Esophagus mucosa (tissue), 1 donor: Measurements from ENCODE around the gene ENKD1. TPM values are rescaled to one million over a fixed set of nuclear protein-coding genes. Genes with fewer than 3 reads are reported as not detected.

Experiments used
- ATAC-seq: fragments of 200-7000 bp; cut with Tn5 transposase; one replicate; pipeline ENCODE4 v1.9.1; 2020
- total RNA-seq: library from RNA; stranded (reverse); gene quantifications from one replicate; pipeline ENCODE4 v1.2.4, GENCODE V29; 2023
- donor health status: DM: yes; HTN: yes; CAD: no.

Gene ENKD1
- total RNA-seq, 1 donor from 2014 or later: 3.8 TPM

DNA sequence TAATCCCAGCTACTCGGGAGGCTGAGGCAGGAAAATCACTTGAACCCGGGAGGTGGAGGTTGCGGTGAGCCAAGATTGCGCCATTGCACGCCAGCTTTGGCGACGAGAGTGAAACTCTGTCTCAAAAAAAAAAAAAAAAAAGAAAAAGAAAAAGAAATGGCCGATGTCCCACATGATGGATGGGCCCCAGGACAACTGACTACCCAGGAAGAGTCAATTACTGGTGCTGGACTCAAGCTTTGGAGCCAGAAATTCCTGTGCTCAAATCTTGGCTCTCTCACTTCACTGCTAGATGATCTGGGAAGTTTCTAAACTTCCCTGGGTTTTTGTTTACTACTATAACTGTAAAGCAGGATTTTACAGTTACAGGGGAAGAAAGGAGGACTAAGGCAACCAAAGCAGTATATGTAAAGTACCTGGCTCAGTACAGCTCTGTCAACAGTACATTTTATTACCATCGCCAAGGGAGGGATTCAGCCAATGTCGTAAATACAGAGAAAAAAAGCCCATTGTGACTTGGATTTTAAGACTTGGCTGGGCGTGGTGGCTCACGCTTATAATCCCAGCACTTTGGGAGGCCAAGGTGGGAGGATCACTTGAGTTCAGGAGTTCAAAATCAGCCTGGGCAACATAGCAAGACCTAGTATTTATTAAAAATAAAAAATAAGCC is 11.9 kb upstream of the ENKD1 start:
- no peak for ATAC-seq

DNA sequence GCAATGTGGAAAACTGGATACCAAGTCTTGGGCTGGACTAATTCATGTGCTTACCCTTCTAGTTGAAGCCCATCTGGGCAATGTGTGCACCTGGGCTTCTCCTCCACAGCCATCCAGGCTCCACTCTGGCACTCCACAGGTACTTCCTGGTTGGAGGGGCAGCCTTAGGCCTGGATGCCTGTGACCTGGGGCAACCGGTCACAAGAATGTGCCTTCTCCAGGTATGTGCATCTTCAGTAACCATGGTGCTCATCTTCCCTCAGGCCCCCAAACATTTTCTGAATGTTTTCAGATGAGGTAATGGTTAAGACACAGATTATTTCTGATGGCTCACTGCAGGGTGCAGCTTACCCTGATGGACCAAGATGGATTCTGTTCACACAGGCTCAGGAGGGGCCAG is 11.2 kb upstream of the ENKD1 start:
- ATAC-seq: no peak

DNA sequence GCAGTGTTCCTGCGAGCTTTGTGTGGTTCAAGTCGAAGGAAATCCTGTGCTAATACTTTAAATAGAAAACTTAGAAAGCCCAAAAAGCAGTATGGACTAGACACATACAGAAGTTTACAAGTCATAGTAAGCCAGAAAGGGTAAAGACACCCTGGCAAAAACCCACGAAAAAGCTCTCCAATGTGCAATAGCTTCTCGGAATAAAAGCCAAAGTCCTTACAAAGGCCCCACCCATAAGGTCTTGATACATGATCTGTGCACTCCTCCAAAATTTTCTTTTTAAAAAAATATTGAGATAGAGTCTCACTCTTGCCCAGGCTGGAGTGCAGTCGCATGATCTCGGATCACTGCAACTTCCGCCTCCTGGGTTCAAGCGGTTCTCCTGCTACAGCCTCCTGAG is 10.4 kb upstream of the ENKD1 start:
- ATAC-seq: no peak

DNA sequence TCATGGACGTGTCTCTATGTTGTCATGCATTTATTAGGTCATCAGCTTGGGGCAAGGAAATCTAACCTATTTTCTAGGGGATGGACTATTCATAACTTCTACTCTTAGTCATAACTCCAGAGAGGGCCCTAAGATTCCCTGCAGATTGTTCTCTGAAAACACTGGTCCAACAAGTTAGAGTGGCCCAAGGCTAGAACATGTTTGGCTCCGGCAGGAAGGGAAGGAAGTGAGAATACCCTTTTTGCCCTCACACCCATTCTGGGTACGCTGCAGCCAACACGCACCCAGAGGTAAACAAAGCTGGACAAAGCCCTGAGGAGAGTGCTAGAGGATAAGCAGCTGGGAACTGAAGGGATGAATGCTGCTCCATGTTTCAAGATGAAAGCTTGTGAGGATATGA is 10.0 kb upstream of the ENKD1 start:
- ATAC-seq: peak; percentile 73

DNA sequence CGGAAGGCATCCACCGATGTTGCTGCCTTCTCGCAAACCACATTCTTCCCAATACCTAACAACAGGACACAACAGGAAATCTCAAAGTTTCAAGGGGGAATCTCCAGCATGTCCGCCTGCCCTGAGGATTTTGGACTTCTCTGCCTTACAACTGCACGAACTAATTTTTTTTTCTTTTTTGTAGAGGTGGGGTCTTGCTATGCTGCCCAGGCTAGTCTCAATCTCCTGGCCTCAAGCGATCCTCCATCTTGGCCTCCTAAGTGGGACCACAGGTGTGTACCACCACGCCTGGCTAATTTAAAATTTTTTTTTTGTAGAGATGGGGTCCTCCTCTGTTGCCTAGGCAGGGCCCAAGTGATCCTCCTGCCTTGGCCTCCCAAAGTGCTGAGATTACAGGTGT is 9.4 kb upstream of the ENKD1 start:
- no peak for ATAC-seq

DNA sequence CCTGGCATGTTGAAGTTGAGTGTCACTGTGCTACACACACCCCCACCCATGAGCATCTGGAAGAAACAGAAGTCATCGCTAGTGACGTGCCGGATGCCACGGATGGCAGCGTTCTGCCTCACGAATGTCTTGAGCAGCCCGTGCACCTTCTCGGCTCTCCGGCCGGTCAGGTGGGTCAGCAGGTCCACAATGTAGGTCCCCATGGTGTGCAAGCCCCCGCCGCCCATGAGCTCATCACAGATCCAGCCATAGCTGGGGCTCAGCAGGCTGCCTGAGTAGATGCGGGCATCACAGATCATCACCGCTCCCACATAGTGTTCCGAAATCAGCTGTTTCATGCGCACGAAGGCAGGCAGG is 9.0 kb upstream of the ENKD1 start:
- ATAC-seq: no peak

DNA sequence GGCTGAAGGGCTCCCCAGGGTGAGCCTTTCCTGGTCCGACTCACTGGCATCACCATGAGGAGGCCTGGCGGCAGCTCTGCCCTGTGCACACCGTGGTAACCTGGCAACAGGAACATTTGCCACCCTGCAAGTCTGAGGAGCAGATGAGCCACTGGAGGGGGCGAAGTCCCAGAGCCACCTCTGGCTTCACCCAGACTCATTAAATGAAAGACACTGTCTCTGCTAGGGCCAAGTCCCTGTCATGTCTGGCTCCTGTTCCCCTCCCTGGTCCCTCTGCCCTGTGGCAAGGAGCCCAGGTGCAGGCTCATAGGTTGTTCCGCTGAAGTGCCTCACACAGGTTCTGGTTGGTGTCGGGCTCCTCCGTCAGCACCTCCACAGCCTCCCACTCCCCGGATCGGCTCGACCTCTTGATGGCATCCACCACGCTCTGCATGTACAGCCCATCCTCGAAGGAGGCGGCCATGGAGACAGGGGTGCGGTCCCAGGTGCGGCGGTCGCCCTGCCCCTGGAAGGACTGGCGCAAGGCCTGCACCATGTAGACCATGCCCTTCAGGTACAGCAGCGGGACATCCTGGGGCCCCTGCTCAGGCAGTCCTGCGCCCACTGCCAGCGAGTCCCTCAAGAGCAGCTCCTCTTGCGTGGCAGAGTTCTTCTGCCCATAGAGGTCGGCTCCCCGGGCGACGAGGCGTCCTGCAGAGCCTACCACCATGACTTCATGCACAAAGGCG is 8.5 kb upstream of the ENKD1 start:
- ATAC-seq: peak; percentile 25

DNA sequence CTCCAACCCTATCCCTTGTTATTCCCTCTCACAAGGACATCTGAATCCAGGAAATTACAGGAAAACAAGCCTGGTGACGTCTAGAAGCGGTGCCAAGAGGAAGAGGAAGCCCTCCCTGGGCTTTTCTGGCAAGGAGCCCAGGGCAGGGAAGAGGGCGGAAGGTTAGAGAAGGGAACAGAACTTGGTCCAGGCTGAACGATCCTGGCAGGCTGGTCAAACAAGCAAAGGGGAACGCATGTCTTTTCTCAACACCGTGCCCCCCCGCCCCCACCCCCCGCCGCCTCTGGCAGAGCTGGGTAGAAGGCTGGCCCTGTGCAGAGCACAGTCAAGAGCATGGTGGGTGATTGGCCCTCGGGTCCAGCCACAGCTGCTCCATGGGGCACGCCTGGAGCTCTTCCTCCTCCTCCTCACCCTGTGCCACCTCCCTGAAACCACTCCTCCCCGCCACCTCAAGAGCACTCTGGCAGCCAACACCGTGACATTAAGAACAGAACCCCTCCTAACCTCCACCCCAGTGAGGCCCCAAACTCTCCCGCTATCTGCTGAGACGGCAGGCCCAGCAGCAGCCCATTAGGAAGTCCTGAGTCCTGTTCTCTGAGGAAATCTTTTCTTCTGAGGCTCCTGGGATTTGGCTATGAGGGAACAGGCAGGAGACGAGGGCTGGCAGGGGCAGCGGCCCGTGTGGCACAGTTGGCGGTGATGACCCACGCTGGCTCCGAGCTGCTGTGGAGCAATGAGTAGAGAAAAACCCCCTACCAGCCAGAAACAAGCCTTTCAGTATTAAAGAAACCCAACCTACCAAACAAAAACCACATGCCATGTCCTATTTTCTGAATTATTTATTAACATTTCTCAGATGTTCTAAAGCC is 7.4 kb upstream of the ENKD1 start:
- ATAC-seq: peak; percentile 43

DNA sequence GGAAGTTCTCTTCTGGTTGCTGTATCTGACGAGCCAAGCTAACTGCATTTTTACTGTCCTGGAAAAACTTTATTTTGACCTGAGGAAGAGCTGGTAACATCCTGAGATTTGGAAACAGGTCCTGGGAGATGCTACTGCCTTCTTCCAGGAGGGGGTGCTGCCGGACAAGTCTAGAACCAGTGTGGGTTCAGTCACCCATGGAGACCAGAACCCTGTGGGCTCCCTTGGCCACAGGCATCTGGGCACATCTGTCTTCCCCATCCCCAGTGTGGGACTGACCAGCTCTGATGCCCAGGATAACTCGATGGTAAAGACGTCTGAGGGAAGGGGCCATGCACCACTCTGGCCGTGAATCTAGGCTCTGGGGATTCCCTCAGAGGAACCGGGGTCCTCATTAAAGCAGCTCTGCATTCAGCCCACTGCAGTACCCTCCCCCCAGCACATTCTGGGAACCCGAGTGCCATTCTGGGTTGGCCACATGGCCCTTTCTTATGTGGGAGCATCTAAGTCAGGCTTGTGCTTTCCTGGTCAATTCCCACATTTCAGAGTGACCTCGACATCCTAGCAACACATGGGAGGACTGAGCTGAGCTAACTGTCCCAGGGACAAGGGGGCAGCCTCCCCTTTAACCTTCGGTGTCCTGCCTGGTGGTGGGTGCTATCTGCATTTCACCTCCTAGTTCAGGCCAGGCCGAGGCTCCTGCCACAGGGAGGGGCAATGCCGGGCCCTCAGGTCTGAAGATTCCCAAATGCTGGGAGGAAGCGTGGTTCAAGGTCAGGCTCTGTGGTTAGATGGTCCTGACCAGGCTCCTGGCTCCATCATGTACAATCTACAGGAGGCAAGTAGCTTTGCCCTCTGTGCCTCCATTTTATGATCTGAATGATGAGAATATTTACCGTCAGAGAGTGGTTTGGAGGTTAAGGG is 6.5 kb upstream of the ENKD1 start:
- peak; percentile 28 for ATAC-seq

DNA sequence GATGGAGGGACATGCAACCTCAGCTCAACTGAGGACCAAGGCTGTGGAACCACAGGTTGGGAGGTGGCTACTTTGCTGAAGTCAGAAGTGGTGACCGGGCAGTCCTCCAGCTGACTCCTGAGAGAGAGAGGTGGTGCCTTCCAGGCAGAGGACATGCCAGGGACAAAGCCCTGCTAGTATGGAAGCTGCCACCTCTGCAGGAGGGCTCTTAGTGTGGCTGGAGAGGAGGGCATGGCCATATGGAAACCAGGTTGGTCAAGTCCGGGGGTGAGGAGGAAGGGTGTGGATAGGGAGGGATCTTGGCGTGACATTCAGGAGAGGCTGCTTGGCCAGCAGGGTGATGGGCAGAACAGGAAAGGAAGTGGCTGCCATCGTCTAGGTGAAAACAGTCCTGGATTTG is 5.8 kb upstream of the ENKD1 start:
- ATAC-seq: no peak

DNA sequence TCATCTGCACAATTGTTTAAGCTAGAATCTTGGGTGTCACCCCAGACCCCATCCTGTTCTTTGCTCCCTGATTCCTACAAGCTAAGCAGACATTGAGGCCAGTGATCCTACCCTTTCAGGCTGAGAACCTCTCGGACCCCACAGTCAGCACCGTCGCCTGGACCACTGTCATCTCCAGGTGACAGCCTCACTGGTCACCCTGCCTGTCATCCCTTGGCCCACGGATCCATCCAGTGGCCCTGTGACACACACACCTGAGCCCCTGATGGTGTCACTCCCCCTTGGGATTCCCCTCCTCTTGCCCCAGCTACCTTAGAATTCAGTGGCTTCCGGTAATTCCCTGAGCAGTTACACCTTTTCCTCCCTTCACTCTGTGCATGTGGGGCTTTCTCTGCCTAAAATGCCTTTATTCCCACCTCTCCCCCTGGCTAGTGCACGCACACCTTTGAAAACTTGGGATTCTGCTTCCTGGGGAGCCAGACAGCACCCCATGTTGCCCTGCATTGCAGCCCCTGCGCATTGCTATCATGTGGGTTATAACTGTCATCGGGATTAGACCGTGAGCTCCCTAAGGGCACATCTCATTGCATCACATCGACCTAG is 3.0 kb upstream of the ENKD1 start:
- ATAC-seq: no peak

DNA sequence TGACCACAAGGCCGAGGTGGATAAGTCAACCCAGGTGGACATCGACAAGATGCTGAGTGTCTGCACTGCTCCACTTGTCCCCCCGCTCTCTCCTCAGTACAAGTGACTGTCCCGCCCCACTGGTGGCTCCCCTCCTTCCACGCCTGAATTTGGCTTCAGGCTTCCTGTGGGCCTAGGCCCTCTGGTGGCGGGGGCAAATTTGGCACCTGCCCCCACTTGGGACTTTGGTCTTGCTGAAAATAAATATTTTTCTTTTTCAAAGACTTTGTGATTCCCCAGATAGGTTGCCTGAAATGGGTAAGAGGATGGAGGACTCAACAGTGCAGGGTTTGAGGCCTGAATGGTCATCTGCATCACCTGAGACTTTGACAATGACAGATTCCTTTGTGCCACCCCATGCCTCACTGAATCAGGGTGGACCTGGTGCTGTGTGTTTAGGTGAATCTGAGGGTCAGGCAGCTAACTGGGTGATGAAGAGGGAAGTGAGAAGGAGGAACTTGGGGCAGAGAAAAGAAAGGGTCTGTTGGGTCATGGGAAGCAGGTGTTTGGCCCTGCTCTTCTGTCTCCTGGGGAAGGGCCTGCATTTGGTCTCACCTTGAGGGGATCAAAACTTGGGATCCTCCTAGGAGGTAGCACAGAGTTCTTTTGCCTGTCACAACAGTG is 2.1 kb upstream of the ENKD1 start:
- no peak for ATAC-seq

DNA sequence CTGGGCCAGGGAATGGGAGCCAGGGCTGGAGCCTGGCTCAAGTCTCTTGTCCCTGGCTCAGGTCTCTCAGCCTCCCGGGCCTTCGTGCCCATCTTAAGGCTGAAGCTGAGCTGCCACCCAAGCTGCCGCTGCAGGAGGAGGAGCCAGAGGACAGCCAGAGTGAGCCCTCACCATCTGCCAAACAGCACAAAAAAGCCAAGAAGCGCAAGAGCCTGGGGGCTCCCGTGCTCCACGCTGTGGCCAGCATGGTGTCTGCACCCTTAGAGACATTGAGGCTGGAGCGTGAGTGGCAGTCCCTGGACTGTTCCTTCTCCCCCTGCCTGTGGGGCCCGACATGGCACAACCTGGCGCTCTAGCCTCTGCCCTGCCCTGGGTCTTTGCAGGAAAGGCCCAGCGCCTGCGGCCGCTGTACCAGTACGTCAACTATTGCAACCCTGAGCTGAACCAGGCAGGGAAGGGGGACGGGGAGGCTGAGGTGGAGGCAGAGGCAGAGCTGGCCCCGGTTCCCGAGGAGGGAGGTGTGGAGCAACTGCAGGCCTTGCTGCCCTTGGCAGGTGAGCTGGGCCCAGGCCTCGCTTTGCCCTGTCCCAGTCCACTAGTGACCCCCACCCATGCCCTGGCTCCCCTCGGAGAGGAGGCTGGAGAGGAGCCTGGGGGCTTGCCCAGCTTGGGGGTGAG is 1.4 kb upstream of the ENKD1 start:
- peak; percentile 81 for ATAC-seq

DNA sequence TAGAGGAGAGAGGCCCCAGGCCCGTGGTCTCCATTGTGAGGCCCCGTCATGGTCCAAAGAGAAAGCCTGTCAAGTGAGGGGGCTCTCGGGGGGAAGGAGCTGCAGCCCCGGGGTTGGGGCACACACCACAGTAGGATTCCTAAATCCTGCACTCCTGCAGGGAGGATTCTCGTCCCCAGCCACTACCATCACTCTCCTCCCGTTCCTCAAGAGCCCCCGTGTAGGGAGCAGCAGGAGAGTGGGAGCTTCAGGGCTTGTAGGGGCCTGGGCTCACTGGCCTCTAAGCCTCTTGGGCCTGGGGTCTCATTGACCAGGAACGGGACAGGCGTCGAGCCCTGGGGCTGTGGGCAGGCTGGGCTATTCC is 885 bp upstream of the ENKD1 start:
- no peak for ATAC-seq

DNA sequence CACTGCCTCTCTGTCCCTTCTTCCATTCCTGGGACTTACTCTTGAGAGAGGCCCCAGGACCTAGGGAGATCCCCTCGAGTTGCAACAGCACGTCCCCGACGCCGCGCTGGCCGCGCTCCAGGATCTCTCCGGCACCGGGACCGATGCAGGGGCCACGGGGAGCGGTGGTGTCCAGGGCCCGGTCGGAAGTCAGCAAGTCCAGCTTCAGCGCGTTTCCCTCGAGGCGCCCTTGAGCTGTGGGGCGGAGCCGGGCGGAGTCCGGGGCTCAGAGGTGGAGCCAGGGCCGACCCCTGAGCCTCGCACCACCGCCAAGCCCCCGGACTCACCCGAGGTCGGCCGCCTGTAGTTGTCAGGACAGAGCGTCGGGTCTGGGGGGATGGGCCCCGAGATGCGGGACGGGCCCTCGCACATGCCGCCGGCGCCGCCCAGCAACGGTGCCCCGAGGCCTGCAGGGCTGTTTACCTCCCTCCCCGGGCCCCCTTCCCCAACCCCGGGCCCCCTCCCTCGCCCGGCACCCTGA is 458 bp downstream of the ENKD1 start:
- peak; percentile 4 for ATAC-seq

DNA sequence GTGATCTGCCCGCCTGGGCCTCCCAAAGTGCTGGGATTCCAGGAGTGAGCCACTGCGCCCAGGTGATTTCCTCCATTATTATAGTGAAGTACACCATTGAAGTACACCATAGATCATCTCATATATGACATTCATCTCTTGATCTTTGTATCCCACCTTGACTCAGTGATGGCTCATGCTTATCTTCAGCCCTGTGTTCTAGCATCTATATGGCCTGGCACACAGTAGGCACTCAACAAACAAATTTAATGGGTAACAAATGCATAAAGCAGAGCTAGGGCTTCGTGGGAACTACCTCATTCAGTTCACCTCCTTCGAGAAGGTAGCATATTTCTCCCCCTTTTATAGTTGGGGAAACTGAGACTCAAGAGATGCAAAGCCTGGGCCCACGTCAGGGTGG is 952 bp downstream of the ENKD1 start:
- no peak for ATAC-seq

DNA sequence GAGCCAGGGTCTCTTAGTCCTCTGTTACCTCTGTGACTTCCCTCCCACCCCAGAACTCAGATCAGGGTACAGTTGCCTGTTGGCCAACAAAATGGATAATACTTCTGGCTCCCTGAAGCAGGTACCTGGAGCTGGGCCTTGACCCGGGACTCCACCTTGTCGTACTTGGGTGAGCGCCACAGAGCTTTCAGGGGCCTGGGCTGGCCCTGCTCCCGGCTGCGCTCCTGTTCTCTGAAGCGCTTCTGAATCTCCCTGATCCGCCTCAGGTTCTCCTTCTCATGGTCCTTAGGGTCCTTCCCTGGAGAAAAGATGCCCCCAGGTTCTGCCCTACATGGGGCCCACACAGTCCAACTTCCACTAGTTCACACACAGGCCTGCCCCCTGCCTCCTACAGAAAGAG is 1.7 kb downstream of the ENKD1 start:
- ATAC-seq: no peak

DNA sequence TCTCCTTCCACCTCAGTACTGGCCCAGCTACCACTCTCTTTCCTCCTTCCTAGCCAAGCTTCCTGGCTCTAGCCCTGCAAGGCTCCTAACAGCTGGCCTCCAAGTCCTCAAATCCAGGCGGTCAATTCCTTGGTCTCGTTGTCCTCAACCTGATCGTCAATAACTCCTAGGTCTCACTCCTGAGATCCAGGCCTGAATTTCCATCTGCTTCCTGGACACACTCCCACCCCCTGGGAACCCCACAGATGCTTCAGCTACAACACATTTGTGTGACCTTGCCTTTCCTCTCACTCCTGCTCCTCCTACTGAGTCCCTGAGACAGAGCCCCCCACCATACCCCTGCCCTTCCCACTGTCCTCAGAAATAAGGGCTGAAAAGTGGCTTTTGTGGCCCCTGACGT is 2.3 kb downstream of the ENKD1 start:
- no peak for ATAC-seq

DNA sequence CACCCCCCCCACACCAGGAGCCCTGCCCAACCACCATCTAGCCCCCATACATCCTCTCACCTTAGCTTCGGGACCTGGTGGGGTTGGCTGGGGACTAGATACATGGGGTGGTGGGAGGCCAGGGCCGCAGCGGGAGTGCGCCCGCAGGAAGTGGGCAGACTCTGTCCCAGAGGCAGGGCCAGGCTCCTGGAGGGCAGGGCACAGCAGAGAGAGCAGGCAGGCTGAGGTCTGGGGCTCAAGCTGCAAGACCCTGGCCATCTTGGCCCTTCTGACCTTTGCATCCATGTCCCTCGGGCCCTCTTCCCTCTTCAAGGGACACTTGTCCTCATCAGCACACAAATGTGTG is 2.7 kb downstream of the ENKD1 start:
- no peak for ATAC-seq

DNA sequence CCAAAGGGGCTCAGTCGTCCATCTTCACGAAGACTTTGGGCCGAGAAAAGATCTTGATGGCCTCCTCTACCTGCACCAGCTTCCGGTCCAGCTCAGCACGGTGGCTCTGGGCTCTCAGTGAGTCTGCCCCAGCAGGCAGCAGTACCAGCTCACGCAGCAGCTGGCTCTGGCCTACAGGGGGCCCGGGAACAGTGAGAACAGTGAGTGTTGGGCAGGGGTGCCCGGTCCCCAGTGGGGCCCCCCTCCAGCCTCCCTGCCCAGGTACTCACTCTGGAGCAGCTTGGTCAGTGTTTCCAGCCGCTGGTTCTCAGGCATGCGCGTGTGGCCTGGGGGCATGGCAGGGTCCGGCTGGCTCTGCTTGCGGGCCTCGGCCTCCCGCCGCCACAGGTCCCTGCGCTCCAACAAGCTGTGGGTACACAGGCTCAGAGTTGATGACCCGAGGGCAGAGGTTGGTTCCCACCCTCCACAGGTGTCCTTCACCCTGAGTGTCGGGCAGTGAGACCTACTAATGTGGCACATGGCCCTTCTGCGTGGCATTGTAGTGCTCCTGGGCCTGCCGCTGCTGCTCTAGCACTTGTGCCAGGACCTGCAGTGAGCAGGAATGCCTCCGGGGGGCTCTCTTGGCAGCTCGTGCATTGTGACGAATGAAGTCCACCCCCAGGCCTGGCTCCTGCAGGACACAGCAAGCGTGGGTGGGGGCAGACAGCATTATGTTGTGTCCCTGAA is 3.2 kb downstream of the ENKD1 start:
- ATAC-seq: no peak
